VCaP (cell line): ENCODE results near the gene SLC25A21.

Source experiments
- H3K27ac ChIP-seq: fragments of 450-650 bp; 2 replicates; pipeline ENCODE4 v1.5.1; 2017
- TF ChIP-seq, protein P1 (sequence below): fragments of 450-650 bp; conservative IDR thresholded peaks from 2 replicates; pipeline ENCODE4 v1.5.1; 2017; ENCODE audit warnings: mild to moderate bottlenecking, moderate library complexity

Gene SLC25A21

DNA sequence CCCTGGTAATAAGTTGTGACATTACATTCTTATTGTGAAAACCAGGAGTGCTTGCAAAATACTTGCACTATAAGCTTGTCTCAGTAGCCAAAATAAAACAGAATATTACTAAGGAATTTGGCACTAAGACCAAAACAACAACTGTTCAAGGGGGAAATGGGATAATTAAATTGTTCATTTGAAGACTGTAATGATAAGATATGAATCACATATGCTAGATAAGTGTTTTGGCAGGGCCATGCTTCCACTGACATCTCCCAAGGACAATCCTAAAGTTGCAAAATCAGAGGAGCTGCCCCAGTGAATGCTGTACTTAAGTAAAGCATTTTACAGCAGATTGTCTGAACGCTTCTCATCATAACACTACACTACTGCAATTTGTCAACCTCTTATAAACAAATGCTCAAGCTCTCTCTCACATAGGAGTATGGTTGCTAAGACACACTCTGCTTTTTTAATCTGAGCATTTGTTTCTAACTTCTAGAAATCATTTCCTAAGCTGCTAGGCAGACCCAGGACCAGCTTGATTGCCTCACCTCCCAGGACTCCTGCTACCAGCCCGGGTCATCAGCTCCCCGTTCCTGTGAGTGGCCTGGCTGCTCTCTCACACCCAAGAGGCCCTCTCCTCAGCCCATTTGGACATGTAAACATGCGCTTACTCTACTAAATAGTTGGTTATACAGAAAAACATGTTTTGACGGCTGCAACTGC, 319.3 kb downstream of the SLC25A21 start:
- peak overlapping the region; percentile 88 for H3K27ac ChIP-seq
- TF ChIP-seq, protein P1, sequence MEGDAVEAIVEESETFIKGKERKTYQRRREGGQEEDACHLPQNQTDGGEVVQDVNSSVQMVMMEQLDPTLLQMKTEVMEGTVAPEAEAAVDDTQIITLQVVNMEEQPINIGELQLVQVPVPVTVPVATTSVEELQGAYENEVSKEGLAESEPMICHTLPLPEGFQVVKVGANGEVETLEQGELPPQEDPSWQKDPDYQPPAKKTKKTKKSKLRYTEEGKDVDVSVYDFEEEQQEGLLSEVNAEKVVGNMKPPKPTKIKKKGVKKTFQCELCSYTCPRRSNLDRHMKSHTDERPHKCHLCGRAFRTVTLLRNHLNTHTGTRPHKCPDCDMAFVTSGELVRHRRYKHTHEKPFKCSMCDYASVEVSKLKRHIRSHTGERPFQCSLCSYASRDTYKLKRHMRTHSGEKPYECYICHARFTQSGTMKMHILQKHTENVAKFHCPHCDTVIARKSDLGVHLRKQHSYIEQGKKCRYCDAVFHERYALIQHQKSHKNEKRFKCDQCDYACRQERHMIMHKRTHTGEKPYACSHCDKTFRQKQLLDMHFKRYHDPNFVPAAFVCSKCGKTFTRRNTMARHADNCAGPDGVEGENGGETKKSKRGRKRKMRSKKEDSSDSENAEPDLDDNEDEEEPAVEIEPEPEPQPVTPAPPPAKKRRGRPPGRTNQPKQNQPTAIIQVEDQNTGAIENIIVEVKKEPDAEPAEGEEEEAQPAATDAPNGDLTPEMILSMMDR = no peak

DNA sequence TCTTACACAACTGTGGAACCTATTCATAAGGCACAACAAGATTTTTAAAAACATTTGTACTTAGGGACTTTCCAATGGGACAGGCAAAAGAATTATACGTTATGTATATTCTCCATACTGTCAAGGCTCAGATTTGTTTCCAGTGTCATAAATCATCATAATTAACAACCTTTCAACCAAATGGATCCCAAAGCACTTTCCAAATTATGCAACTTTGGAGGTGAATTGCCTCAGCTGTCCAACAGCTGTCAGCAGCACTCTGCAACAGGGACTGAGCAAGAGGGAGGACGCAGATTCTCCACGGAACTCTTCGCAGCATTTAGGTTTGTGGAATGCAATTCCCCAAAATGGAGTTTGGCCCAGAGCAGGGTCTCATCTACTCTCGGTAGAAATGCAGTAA, 324.2 kb downstream of the SLC25A21 start:
- TF ChIP-seq, protein P1 = no peak
- H3K27ac ChIP-seq = no peak overlapping the region

DNA sequence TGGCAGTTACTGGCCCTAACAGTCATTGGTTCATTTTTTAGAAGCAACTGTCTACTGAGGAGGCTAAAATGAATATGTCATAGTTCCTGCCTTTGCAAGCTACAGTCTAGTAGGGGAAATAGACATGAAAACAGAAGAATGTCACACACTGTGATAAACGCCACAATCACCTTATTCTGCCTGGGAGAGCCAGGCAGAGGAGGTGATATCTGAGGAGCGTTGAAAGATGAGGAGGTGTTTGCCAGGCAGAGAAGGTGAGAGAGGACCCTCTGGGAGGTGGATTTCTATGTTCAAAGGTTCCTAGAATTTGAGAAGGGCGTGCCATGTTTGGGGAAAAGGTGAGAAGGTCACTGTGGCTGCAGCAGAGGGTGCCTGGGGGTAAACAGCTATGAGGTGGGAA, 325.0 kb downstream of the SLC25A21 start:
- H3K27ac ChIP-seq = no peak overlapping the region
- TF ChIP-seq, protein P1 = no peak

DNA sequence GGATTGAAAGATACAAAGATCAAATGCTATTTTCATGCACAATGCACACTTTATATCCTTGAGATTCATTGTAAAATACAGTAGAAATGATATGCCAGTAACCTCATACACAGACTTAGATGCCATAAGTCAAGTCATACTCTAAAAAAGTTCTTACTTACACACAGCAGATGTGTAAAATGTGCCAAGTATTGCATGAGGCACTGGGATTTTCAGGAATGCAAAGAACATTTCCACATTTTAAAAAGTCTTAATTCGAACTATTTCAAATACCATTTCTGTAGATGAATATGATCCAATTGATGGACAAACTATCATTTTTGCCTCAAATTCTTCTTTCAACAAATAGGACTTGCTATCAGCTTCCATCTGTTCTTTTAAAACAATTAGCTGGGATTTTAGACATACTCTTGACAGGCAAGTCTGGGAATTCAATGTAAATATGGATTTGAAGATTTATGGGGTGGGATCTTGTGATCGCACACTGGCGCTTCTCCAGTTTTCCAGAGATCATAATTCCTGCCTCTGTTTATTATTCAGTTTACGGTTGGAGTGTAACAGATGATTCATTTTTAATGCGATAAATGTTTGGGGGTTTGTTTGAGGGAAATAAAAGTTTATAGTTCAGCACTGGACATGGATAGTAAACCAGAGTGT, 326.9 kb downstream of the SLC25A21 start:
- H3K27ac ChIP-seq = no peak overlapping the region; the same call in 1 of the 2 replicates

DNA sequence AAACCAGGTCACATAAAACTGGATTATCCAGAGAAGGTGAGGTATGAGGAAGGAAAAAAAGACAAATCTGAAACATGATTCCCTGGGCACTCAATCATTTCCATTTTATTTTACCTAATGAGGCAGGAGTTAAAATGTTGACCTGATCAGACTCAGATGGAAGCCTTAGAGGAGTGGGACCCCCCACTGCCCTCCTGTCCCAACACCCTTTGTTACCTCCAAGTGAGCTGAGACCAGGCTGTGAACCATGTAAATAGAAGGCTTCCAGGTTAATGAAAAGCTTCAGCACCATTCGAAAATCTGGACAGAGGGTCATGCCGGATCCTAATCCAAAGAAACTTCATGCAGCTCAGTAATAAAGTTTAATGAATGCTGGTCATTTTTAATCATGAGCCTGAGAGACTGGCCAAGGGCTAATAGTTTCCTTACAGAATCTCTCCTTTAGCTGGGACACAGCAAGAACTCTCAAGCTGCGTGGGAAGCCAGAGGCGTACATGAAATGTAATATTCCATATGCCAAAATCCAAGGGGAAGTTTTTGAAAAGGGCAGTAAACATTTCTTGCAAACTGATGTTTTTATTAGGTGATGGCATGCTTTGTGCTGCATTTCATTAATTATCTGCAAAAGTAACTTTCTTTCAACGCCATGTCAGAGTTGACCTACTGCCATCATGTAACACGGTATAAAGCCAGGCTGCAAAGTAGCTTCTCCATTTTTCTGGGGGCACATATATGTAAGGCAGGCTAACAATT, 327.8 kb downstream of the SLC25A21 start:
- H3K27ac ChIP-seq = no peak overlapping the region
- TF ChIP-seq, protein P1 = no peak

More for the DNA sequence above, 326.9 kb downstream of the SLC25A21 start:
- TF ChIP-seq, protein P1 = no peak

DNA sequence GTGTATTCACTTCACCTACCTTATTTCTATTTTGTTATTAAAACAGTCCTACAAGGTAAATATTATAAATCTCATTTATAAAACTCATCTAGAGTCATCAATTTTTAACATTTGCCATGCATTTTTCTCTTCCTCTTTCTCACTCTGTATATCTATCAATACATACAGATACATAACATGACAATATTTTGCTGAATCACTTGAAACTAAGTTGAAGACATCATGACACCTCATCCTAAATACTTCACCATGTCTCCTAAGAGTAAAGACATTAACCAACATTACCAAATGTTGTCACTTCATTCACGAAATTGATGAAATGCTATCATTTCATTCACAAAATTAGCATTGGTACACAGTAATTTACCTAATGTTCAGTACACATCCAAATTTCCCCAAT, 329.0 kb downstream of the SLC25A21 start:
- no peak overlapping the region for H3K27ac ChIP-seq
- TF ChIP-seq, protein P1 = no peak

DNA sequence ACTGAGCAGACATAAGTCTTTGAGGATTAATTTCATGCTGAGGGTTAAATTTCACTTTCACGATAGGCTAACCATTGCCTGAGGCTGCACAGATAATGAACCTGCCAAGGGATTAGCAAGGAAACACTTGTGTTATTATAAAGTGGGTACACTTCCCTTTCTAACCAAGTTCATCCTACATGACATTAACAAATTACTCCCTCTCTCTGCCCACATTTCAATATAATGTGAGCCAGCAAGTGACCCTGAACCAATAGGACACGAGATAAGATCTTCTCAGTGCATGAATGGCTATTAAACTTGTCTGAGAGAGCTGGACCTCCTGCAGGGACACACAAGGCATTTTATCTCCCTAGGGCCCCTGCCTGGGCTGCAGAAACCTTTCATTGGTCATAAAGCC, 337.3 kb downstream of the SLC25A21 start:
- no peak overlapping the region for H3K27ac ChIP-seq
- TF ChIP-seq, protein P1 = no peak
